ENCODE data around the gene PPP1CC. TPM values are rescaled to one million over a fixed set of nuclear protein-coding genes. Genes with fewer than 3 reads are reported as not detected.

PPP1CC gene
- total and polyA plus RNA-seq, 2 of the 4 experiments (the other 2 are of a cell fraction): 71.0 to 126 TPM

DNA sequence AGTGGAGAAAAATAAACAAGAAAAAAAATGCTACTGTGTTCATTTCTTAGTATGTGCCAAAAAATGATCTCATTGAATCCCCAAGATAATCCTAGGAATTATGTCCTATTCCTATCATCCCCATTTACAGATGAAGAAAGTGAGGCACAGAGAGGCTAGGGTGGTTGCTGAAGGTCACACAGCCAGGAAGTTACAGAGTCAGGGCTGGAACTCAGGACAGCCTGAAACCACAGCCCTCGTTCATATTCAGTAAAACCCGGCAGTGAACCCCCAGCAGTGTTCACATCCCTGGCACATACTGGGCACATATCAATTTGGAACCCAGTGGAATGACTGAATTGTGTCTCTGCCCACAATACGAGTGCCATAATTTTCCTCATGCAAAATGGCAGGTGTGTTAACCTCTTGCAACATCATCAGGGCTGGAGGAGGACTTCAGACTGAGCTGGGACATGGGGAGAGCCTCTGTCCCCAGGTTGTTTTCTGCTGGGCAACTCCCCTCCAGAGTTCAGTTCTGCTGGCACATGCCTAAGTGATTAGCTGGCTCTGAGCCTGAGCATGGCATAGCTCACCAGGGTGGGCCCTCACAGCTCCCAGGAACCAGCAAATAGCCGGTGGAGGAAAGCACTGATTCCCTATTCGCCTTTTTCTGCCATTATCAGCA, 2.0 kb upstream of the PPP1CC start:
- Histone ChIP-seq H4K91ac (ENCODE audit: insufficient read depth, low read depth, low read length) (no peak overlapping the region), H2AK5ac (ENCODE audit: low read depth, low read length) (no peak overlapping the region), H2BK5ac (ENCODE audit: low read depth, low read length, poor library complexity, severe bottlenecking) (no peak overlapping the region), H2AFZ (replicated peaks; ENCODE audit: low read length, poor library complexity) (no peak overlapping the region), H4K8ac (ENCODE audit: low read depth in 2 of 2, low read length in 2 of 2) (no peak overlapping the region), H3K4me1 (ENCODE audit: control insufficient read depth, insufficient read depth, low read length) (peaks cover 11% of the 10 kb centered on the region), H3K36me3 (ENCODE audit: control insufficient read depth, insufficient read depth, low read length) (no peaks in the 10 kb centered on the region), H3K79me1 (ENCODE audit: low read depth in 1 of 2, low read length in 2 of 2) (peaks cover 0 to 6% of the 10 kb centered on the region in 2 experiments; a peak in 1 of 4 replicates), H2BK15ac (ENCODE audit: low read depth, low read length) (no peak overlapping the region), H3K4ac (ENCODE audit: low read depth, low read length) (no peak overlapping the region), H3K4me3 (ENCODE audit: insufficient read depth, low read depth, low read length) (no peak overlapping the region), H3K18ac (ENCODE audit: low read depth, low read length) (no peak overlapping the region), H3K9ac (ENCODE audit: low read depth, low read length) (no peak overlapping the region), H2AK9ac (replicated peaks; ENCODE audit: low read depth, low read length, poor library complexity) (peak overlapping the region; percentile 33), H3K56ac (ENCODE audit: extremely low read depth, insufficient read depth, low read length) (no peak overlapping the region), H2BK20ac (ENCODE audit: low read depth, low read length) (no peak overlapping the region), H3K27me3 (ENCODE audit: control insufficient read depth, insufficient read depth, low read length) (no peaks in the 10 kb centered on the region), H3K14ac (replicated peaks; ENCODE audit: low read depth, low read length) (no peak overlapping the region), H2BK120ac (ENCODE audit: low read depth, low read length) (no peak overlapping the region), H3K9me1 (ENCODE audit: insufficient read depth, low read length) (peaks cover 5% of the 10 kb centered on the region; the same call in 1 of the 2 replicates), H3K27ac (ENCODE audit: insufficient read depth, low read length) (no peak overlapping the region), H3K9me3 (ENCODE audit: control insufficient read depth, insufficient read depth, low read length) (no peaks in the 10 kb centered on the region), H4K20me1 (ENCODE audit: insufficient read depth, low read length) (peaks cover 28% of the 10 kb centered on the region), H4K5ac (ENCODE audit: low read depth, low read length) (no peak overlapping the region), H3K23ac (ENCODE audit: low read depth, low read length) (no peak overlapping the region), H3K4me2 (ENCODE audit: low read depth, low read length) (no peak overlapping the region)
- intact Hi-C loops (cut with micrococcal nuclease): loop anchor here (5.0 kb wide), 1 partner anchor 132 kb away; the partner anchor contains the start of gene TCTN1
- TF ChIP-seq, protein P1, sequence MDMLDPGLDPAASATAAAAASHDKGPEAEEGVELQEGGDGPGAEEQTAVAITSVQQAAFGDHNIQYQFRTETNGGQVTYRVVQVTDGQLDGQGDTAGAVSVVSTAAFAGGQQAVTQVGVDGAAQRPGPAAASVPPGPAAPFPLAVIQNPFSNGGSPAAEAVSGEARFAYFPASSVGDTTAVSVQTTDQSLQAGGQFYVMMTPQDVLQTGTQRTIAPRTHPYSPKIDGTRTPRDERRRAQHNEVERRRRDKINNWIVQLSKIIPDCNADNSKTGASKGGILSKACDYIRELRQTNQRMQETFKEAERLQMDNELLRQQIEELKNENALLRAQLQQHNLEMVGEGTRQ (IDR thresholded peaks at IDR 0.05; ENCODE audit: low read depth, low read length): no peak
- peak; percentile 39; the same call in 1 of the 2 replicates for TF ChIP-seq CEBPB (IDR thresholded peaks at IDR 0.05; ENCODE audit: low read depth, low read length)
- CTCF ChIA-PET: no interaction called here
- in situ Hi-C loops (cut with MboI; ENCODE audit: low sequenced_read_pairs): no loop called here
- no peak for DNase-seq
- dilution Hi-C loops (cut with HindIII; ENCODE audit: low sequenced_read_pairs, unreplicated experiment): no loop called here
- 80% methylated on average over 1 of the region's 5 CpGs; no CpG with 5 or more reads in 1 of the 2 experiments for WGBS, 2 experiments (ENCODE audit: extremely low coverage in 2 of 2, insufficient read length in 1 of 2)
- BruUV-seq (replicated peaks): no TSS peak
- POLR2A ChIA-PET (ENCODE audit: unreplicated experiment): no interaction called here
- ATAC-seq (ENCODE audit: low read depth): no peak
